HEK293T (cell line): ENCODE results near the gene RANBP3L.

Experiments
- CTBP1 ChIP-seq: fragments of 450-650 bp; IDR thresholded peaks from 2 replicates; pipeline ENCODE4 v1.6.1; 2016; ENCODE audit warnings: borderline replicate concordance
- FOXA1 ChIP-seq: fragments of 450-650 bp; IDR thresholded peaks from 2 replicates; pipeline ENCODE4 v1.6.1; 2016; ENCODE audit warnings: mild to moderate bottlenecking
- FOXK2 ChIP-seq: fragments of 450-650 bp; IDR thresholded peaks from 2 replicates; pipeline ENCODE4 v1.6.1; 2016; ENCODE audit warnings: mild to moderate bottlenecking
- FOXM1 ChIP-seq: fragments of 450-650 bp; IDR thresholded peaks from 2 replicates; pipeline ENCODE4 v1.6.1; 2017; ENCODE audit warnings: mild to moderate bottlenecking, borderline replicate concordance
- SUZ12 ChIP-seq: fragments of 450-650 bp; IDR thresholded peaks from 2 replicates; pipeline ENCODE4 v1.6.1; 2016; ENCODE audit warnings: mild to moderate bottlenecking
- TARDBP ChIP-seq: fragments of 450-650 bp; IDR thresholded peaks from 2 replicates; pipeline ENCODE4 v1.6.1; 2016

DNA sequence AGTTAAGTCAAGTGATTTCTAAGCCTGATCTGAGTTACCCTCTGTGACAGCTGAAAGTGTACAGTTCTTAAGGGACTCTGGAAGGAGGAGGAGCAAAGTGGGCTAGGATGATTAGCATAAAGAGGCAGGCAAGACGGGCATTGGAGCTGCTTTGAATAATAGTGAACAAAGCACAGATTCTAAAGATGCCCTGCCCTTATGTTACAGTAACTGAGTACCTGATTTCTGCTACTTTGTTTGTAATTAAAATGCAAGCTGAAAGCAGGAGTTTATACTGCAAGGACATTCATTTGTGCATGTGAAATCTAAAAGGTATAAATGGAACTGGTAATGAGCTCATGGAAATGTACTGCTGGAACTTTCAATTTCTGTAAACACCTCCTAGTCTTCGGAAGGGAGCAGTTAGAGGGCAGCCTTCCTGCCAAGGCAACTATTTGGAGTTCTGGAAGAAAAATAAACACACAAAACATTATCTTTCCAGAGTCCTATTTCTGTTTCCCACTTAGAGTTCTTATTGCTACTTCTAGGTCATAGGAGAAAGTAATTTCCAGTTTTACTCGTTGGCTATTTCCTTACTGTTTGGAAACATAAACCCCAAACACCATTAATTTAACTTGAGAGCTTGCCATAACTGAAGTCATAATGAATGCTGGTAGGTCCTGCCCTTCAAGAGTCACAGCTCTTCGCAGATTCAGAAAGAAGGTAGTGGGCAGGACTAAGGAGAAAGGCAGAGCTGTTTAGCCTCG, at the start of gene RANBP3L:
- TF ChIP-seq FOXK2 (no peak), CTBP1 (no peak), SUZ12 (no peak), FOXA1 (no peak), FOXM1 (no peak), TARDBP (no peak)
